GM12878 (cell line): Measurements from ENCODE around the gene ULBP2. TPM values are rescaled to one million over a fixed set of nuclear protein-coding genes. Genes with fewer than 3 reads are reported as not detected.

Experiments
- ATAC-seq: fragments of 200-7000 bp; cut with Tn5 transposase; 3 replicates; pipeline ENCODE4 v1.9.1; 2020; ENCODE audit warnings: mild to moderate bottlenecking, moderate library complexity
- BruUV-seq: library from RNA; stranded (reverse); fragments of 400-500 nt; replicated peaks from 2 replicates; lab custom pipeline; 2021; lab: Mats Ljungman, UMichigan
- CTCF ChIA-PET: fragments of 300-600 bp; sonication (Branson Sonifier 250); formaldehyde crosslinking; extraction: SDS; loops from one replicate; lab custom pipeline; 2021; ENCODE audit warnings: inconsistent platforms; lab: Yijun Ruan, JAX
- POLR2A ChIA-PET: fragments of 350-600 bp; formaldehyde crosslinking; extraction: SDS; loops from one replicate; lab custom pipeline; 2021; ENCODE audit warnings: inconsistent platforms; lab: Charles Lee
- RAD21 ChIA-PET: fragments of 300-600 bp; sonication (Branson Sonifier 250); formaldehyde crosslinking; loops from one replicate; lab custom pipeline; 2023; ENCODE audit warnings: antibody characterized with exemption; ENCODE audit not compliant: unreplicated experiment; lab: Charles Lee
- SMC1A ChIA-PET: fragments of 300-600 bp; sonication (Branson Sonifier 250); formaldehyde crosslinking; loops from one replicate; lab custom pipeline; 2023; ENCODE audit not compliant: unreplicated experiment, uncharacterized antibody; lab: Charles Lee
- DNase-seq: peaks from one replicate; pipeline ENCODE4 v3.0.0-alpha.2; 2011; ENCODE audit warnings: low read depth, low spot score
- FAIRE-seq: peaks from 3 replicates; lab custom pipeline; 2011; peaks lifted over from hg19 to GRCh38; lab: Jason Lieb, UNC
- H2AFZ ChIP-seq: 2 replicates; pipeline ENCODE4 v1.6.0; 2011; ENCODE audit warnings: low read depth, low read length, control low read depth; ENCODE audit not compliant: control insufficient read depth
- H3K27ac ChIP-seq: 2 replicates; pipeline ENCODE4 v1.5.1; 2011; ENCODE audit warnings: control low read depth; ENCODE audit not compliant: control insufficient read depth, insufficient read depth
- H3K27me3 ChIP-seq, 2 experiments: replicated peaks in 1 of 2; 2 replicates each; pipeline versions ENCODE4 v1.6.0 to v1.6.1; 2011; ENCODE audit warnings: low read length in 1 of 2; ENCODE audit not compliant: control insufficient read depth in 2 of 2, insufficient read depth in 2 of 2
- H3K36me3 ChIP-seq, 2 experiments: 2 replicates each; pipeline ENCODE4 v1.5.1; 2011; ENCODE audit warnings: low read length in 1 of 2; ENCODE audit not compliant: control insufficient read depth in 2 of 2, insufficient read depth in 2 of 2
- H3K4me1 ChIP-seq: 2 replicates; pipeline ENCODE4 v1.6.1; 2011; ENCODE audit warnings: mild to moderate bottlenecking, low read length, moderate library complexity, mixed read lengths; ENCODE audit not compliant: control insufficient read depth, insufficient read depth
- H3K4me2 ChIP-seq: 2 replicates; pipeline ENCODE4 v1.6.0; 2011; ENCODE audit warnings: control low read depth; ENCODE audit not compliant: control insufficient read depth, insufficient read depth
- H3K4me3 ChIP-seq: fragments of 200-600 bp; sonication (generic); 2 replicates; pipeline ENCODE4 v1.5.1; 2016
- H3K79me2 ChIP-seq: 2 replicates; pipeline ENCODE4 v1.6.0; 2011; ENCODE audit warnings: low read length; ENCODE audit not compliant: control insufficient read depth, insufficient read depth
- H3K9ac ChIP-seq: 2 replicates; pipeline ENCODE4 v1.8.0; 2011; ENCODE audit warnings: low read length, control low read depth, mixed read lengths; ENCODE audit not compliant: control insufficient read depth, insufficient read depth
- H3K9me3 ChIP-seq: replicated peaks from 3 replicates; pipeline ENCODE4 v1.5.1; 2011; ENCODE audit warnings: mild to moderate bottlenecking, low read length; ENCODE audit not compliant: control insufficient read depth, insufficient read depth
- H4K20me1 ChIP-seq: 2 replicates; pipeline ENCODE4 v1.6.0; 2011; ENCODE audit not compliant: control insufficient read depth, insufficient read depth
- CEBPB ChIP-seq, 2 experiments: fragments of 150-350 bp in 1 of 2; IDR thresholded peaks; 2 replicates each; pipeline ENCODE4 v1.6.1; 2012 to 2014; ENCODE audit warnings: low read depth in 2 of 2, low read length in 2 of 2, borderline replicate concordance in 1 of 2, inconsistent platforms in 1 of 2
- CHD2 ChIP-seq: IDR thresholded peaks from 2 replicates; pipeline ENCODE4 v1.6.1; 2011; ENCODE audit warnings: low read depth, low read length, improper control_type of control experiment, borderline replicate concordance
- DPF2 ChIP-seq: fragments of 450-650 bp; IDR thresholded peaks from 2 replicates; pipeline ENCODE4 v1.6.1; 2017; ENCODE audit warnings: mild to moderate bottlenecking
- E2F4 ChIP-seq: IDR thresholded peaks from 2 replicates; pipeline ENCODE4 v1.6.1; 2012; ENCODE audit warnings: low read depth, low read length, improper control_type of control experiment
- GABPA ChIP-seq: IDR thresholded peaks from 2 replicates; pipeline ENCODE4 v1.6.1; 2014; ENCODE audit warnings: antibody characterized with exemption, low read depth, mild to moderate bottlenecking, inconsistent platforms
- POLR2AphosphoS2 ChIP-seq: IDR thresholded peaks from 2 replicates; pipeline ENCODE4 v1.6.1; 2011; ENCODE audit warnings: low read depth, mild to moderate bottlenecking, low read length, improper control_type of control experiment, moderate library complexity
- RBBP5 ChIP-seq: fragments of 200-600 bp; sonication (generic); conservative IDR thresholded peaks from 2 replicates; pipeline ENCODE4 v1.6.1; 2016
- WGBS: methylation state at CpG from one replicate; pipeline ENCODE4 v1.1.6; 2016; ENCODE audit warnings: low lambda C conversion rate; ENCODE audit not compliant: insufficient replicate concordance, insufficient coverage; ENCODE audit errors: missing lambda C conversion rate; 5-methylcytosine and 5-hydroxymethylcytosine counted together
- in situ Hi-C: fragments of 300-500 bp; cut with MboI; formaldehyde crosslinking; loops from 9 replicates; pipeline ENCODE4 v1.14.3; 2018; ENCODE audit warnings: mixed read lengths
- intact Hi-C: fragments of 100-400 bp; cut with micrococcal nuclease; formaldehyde crosslinking; loops from one replicate; pipeline ENCODE4 v1.14.2; 2022; ENCODE audit not compliant: unreplicated experiment
- polyA plus RNA-seq, 11 experiments: library from polyadenylated mRNA; depleted of rRNA in 4 of 11; unstranded in 6 of 11; stranded (reverse) in 5 of 11; fragments of >200 nt; fragmentation: Nextera tagmentation in 4 of 11; fragmentation: Illumina TruSeq in 1 of 11; extraction: Ambion mirVana in 4 of 11; extraction: Trizol in 1 of 11; gene quantifications; 1 replicate in 1 of 11; 2 replicates in 10 of 11; pipeline versions ENCODE4 v1.2.1 to v1.2.3, GENCODE V29; 2011 to 2016; ENCODE audit warnings: inconsistent platforms in 2 of 11, missing spikeins in 2 of 11, low read depth in 1 of 11
- total RNA-seq, 4 experiments: library from RNA; depleted of rRNA in 3 of 4; stranded (reverse); fragments of >200 nt in 3 of 4; fragmentation: Illumina TruSeq in 1 of 4; extraction: Trizol in 1 of 4; gene quantifications; 2 replicates each; pipeline versions ENCODE4 v1.2.1 to v1.2.3, GENCODE V29; 2013 to 2021
- TF ChIP-seq, protein P1 (sequence below): fragments of 450-650 bp; IDR thresholded peaks from 2 replicates; pipeline ENCODE4 v1.6.1; 2016; ENCODE audit warnings: mild to moderate bottlenecking

ULBP2 gene
- total and polyA plus RNA-seq, 10 of the 15 experiments (the other 5 are each of a cell fraction or from before 2014, with no cell fraction given), result 0.16 to 2.5 (median 0.22) TPM; not detected in 3

GRCh38 chr6:149985481-149985937 is 43.7 kb downstream of the ULBP2 start:
- CTCF ChIA-PET, result no interaction called here
- H3K27me3 ChIP-seq, result peaks cover 8 to 15% of the 10 kb centered on the region in 2 experiments; a peak in 3 of 4 replicates
- 51% methylated on average over 5 of the region's 5 CpGs for WGBS
- POLR2A ChIA-PET, result no interaction called here
- no peak overlapping the region for H3K4me3 ChIP-seq
- TF ChIP-seq POLR2AphosphoS2 (no peak), CEBPB (IDR thresholded peaks at IDR 0.05; ENCODE audit: borderline replicate concordance in 1 of 2, low read depth in 2 of 2, low read length in 2 of 2) (no peak), RBBP5 (no peak), DPF2 (no peak), CHD2 (no peak), GABPA (no peak), E2F4 (no peak)
- TF ChIP-seq, protein P1, sequence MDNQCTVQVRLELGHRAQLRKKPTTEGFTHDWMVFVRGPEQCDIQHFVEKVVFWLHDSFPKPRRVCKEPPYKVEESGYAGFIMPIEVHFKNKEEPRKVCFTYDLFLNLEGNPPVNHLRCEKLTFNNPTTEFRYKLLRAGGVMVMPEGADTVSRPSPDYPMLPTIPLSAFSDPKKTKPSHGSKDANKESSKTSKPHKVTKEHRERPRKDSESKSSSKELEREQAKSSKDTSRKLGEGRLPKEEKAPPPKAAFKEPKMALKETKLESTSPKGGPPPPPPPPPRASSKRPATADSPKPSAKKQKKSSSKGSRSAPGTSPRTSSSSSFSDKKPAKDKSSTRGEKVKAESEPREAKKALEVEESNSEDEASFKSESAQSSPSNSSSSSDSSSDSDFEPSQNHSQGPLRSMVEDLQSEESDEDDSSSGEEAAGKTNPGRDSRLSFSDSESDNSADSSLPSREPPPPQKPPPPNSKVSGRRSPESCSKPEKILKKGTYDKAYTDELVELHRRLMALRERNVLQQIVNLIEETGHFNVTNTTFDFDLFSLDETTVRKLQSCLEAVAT, result no peak
- SMC1A ChIA-PET, result no interaction called here
- BruUV-seq, result no TSS peak
- no peak overlapping the region for H3K9ac ChIP-seq
- RAD21 ChIA-PET, result no interaction called here
- FAIRE-seq (no peak), DNase-seq (no peak), ATAC-seq (no peak)
- H2AFZ ChIP-seq, result no peak overlapping the region
- H4K20me1 ChIP-seq, result no peaks in the 10 kb centered on the region; the same call in 1 of the 2 replicates
- in situ Hi-C loops (no loop called here), intact Hi-C loops (no loop called here)
- peaks cover 7% of the 10 kb centered on the region; the same call in 2 of the 3 replicates for H3K9me3 ChIP-seq
- no peak overlapping the region for H3K27ac ChIP-seq
- H3K36me3 ChIP-seq, result no peaks in the 10 kb centered on the region
- no peaks in the 10 kb centered on the region for H3K79me2 ChIP-seq
- peaks cover 6% of the 10 kb centered on the region for H3K4me1 ChIP-seq
- no peak overlapping the region for H3K4me2 ChIP-seq
